HFF-Myc (cell line): Measurements from ENCODE around the gene TRAPPC5.
A peak's percentile ranks its signal among the peaks of the same experiment; 100 is the strongest.

Source experiments
- DNase-seq: peaks from one replicate; pipeline ENCODE4 v3.0.0-alpha.2; 2011; ENCODE audit warnings: low read depth; ENCODE audit errors: extremely low read depth
- H3K4me3 ChIP-seq: replicated peaks from 2 replicates; pipeline ENCODE4 v1.5.1; 2011; ENCODE audit warnings: low read depth, mild to moderate bottlenecking, control low read depth, low read length
- TF ChIP-seq, protein P1 (sequence below): IDR thresholded peaks from 2 replicates; pipeline ENCODE4 v1.5.1; 2012; ENCODE audit warnings: mild to moderate bottlenecking, low read depth, low read length, control low read depth; ENCODE audit errors: missing control alignments

Gene TRAPPC5

DNA sequence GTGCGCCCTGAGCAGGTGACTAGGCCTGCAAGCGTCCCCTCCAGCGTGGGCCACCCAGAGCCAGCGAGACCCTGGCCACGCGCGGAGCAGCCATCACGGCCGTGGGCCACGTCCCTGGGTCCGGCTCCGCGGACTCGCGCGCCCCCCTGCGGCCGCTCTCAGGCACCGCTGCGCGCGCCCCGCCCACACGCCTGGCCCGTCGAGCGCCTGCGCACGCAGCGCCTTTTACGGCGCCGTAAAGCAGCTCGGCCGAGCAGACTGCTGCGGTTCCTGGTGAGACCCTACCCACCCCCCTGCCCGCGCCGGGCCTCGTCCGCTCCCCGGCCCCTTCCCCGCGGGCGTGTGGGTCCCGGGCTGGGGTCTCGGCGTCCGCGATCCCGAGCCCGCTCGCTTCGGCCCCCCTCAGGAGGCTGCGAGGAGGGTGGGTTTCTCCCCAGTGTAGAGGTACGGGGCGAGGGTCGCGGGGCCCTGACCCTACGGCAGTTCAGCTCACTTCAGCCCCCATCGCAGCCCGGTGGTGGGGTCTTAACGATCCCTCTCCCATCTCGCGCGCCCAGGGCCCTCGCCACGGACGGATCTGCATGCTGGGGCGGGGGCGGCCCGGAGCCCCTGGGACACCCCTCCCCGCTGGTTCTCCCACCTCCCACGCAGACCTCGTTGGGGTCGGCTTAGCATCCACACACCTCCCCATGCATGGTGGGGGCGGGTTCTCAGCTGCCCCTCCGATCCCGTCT is at the start of gene TRAPPC5:
Gene TRAPPC5, plus strand, starts transcription at position 228 of the 734 bp plus-strand sequence. CDS start 1,421 bp downstream, outside the sequence.
- H3K4me3 ChIP-seq = peak within 1 kb of the TSS; percentile 98
- TF ChIP-seq, protein P1, sequence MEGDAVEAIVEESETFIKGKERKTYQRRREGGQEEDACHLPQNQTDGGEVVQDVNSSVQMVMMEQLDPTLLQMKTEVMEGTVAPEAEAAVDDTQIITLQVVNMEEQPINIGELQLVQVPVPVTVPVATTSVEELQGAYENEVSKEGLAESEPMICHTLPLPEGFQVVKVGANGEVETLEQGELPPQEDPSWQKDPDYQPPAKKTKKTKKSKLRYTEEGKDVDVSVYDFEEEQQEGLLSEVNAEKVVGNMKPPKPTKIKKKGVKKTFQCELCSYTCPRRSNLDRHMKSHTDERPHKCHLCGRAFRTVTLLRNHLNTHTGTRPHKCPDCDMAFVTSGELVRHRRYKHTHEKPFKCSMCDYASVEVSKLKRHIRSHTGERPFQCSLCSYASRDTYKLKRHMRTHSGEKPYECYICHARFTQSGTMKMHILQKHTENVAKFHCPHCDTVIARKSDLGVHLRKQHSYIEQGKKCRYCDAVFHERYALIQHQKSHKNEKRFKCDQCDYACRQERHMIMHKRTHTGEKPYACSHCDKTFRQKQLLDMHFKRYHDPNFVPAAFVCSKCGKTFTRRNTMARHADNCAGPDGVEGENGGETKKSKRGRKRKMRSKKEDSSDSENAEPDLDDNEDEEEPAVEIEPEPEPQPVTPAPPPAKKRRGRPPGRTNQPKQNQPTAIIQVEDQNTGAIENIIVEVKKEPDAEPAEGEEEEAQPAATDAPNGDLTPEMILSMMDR = peak; percentile 68
- DNase-seq = peak; percentile 30

DNA sequence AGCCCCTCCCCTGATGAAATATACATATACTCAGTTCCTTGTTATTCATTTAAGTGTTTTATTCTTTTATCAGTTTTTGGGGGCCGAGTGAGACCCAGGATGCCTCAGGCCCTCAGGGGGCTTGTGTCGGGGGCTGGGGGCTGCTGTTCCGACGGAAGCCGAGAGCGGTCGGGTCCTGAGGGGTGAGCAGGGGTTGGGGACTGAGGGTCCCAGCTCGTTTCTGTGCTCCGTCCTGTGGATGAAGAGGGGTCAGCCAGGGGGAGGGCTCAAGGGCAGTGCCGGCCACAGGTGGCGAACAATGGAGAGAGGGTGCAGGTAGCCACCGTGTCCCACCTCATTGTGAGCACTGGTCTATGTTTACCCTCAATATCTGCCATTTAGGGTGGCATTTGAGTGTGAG is 49.1 kb upstream of the TRAPPC5 start:
- TF ChIP-seq, protein P1 = no peak
- DNase-seq = no peak
- no peak overlapping the region for H3K4me3 ChIP-seq

DNA sequence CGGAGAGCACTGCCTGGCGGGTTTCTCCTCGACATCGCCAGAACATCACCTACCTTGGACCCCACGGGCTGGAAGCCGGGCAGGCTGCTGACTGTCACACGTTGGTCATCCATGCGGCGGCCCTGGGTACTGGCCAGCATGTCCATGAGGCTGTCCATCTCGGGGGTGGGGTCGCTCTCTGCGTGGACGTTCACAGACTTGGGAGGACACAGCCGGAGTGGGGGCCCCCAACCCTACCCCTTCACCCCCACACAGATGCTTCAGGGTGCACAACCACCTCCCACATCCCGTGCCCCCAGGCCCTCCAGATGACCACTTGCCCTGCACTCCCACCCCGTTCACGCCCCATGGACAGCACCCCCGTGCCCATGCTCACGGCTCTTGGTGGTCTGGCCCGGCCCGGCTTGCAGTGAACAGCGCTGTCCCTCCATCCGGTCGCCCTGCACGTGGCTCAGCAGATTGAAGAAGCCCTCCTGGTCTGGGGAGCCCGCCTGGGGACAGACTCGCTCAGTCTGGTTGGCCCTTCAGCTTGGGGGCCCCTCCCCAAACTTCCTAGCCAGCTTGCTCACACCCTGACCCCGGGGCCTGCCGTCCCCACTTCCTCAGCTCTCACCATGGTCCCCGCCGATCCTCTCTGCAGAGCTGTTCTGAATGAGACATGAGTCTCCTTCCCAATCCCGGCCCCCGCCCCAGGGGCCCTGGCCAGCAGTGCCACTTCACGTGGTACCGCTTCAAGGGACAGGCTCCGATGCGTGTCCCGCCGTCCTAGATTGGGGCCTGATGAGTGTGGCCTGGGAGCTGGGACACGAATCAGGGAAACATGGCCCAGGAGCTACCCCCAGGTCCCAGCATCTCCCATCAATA is 48.1 kb upstream of the TRAPPC5 start:
- no peak overlapping the region for H3K4me3 ChIP-seq
- TF ChIP-seq, protein P1 = no peak
- DNase-seq = no peak

DNA sequence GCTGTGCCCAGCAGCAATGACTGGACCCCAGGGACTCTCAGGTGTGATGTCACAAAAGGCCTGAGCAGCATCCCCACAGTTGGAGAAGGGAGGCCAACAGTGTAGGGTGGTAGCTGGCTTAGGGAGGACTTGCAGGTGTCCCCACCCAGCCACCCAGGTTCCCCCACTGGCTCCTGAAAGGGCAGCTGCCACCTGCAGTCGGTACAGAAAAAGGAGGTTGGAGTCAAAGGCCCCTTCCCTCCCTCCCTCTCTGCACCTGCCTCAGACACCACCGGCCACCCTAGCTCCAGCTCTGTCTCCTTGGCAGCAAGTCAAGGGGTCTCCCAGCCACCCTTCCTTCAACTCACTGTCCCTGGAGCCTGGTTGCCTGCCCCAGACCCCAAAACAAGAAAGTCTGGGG is 46.9 kb upstream of the TRAPPC5 start, which contains the start of gene PCP2:
Gene PCP2, minus strand, starts transcription at position 22 of the 400 bp plus-strand sequence. CDS start 262 bp downstream, outside the sequence.
- no peak within 1 kb of the TSS for H3K4me3 ChIP-seq
- TF ChIP-seq, protein P1 = no peak
- DNase-seq = no peak

DNA sequence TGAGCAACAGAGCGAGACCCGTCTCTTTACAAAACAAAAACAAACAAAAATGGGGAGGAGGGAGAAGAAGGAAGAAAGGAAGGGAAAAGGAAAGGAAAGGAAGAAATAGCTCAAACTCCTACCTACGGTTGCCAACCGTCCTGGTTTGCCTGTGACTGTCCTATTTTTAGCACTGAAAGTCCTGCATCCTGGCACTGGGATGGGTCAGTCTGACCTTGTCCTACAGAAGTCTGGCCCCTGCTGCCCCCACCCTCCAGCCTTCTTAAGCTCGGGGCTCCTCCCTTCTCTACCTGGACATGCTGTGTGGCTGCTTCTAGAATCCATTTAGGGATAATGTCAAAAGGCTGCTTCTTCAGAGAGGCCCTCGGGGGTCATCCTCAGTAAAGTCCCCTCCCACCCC is 45.0 kb upstream of the TRAPPC5 start:
- TF ChIP-seq, protein P1 = no peak
- no peak overlapping the region for H3K4me3 ChIP-seq
- no peak for DNase-seq

DNA sequence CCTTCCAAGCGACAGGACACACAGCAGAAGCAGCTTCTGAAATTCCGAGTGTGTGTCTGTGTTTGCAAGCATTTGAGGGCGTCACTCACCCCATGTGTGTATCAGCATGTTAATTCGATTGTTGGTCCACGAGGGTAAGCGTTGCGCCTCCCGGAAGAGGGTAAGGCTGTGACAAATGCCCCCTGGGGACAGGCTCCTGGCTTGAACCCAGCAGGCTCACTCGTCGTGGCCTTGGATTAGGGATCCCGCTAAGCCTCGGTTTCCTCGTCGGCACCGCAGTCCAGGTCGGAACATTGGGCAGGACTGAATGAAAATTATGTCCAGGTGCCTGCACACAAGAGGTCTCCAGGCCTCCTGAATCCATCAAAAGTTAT is 44.3 kb upstream of the TRAPPC5 start:
- peak overlapping the region; percentile 36; the same call in 1 of the 2 replicates for H3K4me3 ChIP-seq
- DNase-seq = no peak
- TF ChIP-seq, protein P1 = no peak
